Middle frontal gyrus (tissue), 1 donor: Measurements from ENCODE around the gene HSD11B2.

Experiments used
- DNase-seq: peaks from one replicate; pipeline ENCODE4 v3.0.0-alpha.2; 2015; ENCODE audit warnings: low spot score; ENCODE audit errors: extremely low spot score

The HSD11B2 gene

GRCh38 chr16:67471758-67472384 lies 41.0 kb downstream of the HSD11B2 start:
- DNase-seq: no peak

DNA sequence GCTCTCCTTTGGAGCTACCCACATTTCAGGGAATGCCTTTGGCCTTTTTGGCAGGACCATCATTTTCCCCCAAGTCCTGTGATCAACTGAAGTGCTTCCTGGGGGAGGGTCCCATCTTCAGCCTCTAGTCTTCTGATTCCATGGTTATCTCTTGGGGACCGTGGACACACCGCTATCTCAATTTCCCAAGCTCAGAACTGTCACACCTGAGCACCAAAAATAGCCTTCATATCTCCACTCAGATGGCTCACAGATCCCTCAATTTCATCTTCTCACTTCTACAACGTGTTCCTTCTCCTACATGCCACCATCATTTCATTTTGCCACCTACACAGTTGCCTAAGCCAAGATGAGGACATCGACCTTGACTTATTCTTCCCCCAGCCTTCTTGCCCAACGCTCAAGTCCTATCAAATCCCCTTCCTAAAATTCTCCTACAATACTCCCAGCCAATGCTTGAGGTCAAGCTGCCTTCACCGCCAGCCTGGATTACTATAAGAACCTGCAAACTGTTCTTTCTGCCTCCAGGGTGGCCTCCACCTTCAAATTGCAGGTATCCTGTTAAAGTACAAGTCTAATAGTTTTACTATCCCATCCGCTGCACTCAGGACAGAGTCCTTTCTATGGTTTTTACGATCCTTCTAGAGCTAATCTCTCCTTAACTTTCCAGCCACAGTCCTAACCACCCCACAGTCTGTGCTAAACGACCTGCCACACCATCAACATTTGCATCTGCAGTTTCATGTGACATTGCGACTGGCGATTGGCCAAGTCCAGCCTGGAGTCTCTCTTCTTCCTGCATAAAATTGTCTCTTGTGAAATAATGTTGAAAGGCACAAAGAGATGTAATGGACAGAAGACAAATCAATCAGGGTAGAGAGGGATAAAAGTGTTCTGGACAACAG lies 43.9 kb downstream of the HSD11B2 start:
- DNase-seq: no peak

DNA sequence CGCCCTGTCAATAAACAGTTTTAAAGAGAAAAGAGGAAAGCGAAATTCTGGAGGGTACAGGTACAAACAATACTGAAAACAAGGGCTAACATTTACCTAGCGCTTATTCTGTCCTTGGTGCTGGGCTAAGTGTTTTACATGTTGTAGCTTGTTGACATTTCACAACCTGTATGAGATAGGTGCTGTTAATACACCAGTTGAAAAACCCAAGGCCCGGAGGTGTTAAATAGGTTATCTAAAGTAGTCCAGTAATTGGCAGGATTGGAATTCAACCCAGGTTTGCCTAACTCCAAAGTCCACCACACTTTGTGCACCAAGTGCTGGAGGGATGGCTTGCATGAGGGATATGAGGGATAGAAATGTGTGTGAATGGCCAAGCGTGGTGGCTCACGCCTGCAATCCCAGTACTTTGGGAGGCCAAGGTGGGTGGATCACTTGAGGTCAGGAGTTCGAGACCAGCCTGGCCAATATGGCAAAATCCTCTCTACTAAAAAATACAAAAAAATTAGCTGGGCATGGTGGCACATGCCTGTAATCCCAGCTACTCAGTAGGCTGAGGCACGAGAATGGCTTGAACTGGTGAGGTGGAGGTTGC lies 47.1 kb downstream of the HSD11B2 start:
- no peak for DNase-seq

DNA sequence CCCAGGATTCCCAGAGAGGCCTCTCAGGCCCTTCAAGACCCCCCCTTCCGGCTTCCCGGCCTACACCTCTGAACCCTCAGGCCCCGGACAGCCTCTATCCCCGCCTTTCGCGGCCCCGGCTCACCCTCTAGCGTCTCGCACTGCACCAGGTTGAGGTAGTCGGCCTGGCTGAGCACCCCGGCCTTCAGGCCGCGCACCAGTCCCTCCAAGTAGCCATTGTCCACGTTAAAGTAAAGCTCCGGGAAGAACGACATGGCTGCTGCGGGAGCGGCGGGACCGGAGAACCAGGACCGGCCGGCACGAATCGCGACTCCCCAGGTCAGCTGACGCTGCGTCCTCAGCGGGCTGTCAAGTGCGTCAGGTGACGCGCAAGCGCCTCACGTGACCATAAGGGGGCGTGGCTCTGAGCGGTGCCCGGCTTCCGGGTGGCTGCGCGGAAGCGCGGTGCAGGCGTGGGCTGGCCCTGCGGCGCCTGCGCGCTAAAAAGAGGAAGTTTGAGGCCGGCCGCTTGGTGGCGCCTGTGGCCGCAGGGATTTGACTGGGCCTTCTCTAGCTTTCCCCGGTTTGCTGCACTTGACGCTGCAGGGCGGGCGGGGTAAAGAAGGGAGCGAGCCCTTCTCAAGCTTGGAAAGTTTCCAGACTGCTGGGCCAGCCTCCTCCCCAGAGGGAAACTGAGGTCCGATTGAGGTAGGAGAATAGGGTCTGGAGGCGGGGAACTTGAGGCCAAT lies 50.1 kb downstream of the HSD11B2 start, which contains the start of gene ATP6V0D1:
ATP6V0D1 (minus strand) TSS at position 325 of the 728 bp plus-strand sequence; CDS start at position 254, 71 bp downstream.
- peak; percentile 97 for DNase-seq

- DNase-seq: no peak
These were observed 50.8 kb downstream of the HSD11B2 start for GRCh38 chr16:67481561-67482232.

GRCh38 chr16:67482233-67482924 lies 51.5 kb downstream of the HSD11B2 start:
- DNase-seq: no peak

- DNase-seq: no peak
These were observed 52.2 kb downstream of the HSD11B2 start, which contains the start of gene AGRP for GRCh38 chr16:67483150-67483549. AGRP (minus strand) TSS chr16:67483547; CDS start chr16:67483398, 149 bp downstream.

DNA sequence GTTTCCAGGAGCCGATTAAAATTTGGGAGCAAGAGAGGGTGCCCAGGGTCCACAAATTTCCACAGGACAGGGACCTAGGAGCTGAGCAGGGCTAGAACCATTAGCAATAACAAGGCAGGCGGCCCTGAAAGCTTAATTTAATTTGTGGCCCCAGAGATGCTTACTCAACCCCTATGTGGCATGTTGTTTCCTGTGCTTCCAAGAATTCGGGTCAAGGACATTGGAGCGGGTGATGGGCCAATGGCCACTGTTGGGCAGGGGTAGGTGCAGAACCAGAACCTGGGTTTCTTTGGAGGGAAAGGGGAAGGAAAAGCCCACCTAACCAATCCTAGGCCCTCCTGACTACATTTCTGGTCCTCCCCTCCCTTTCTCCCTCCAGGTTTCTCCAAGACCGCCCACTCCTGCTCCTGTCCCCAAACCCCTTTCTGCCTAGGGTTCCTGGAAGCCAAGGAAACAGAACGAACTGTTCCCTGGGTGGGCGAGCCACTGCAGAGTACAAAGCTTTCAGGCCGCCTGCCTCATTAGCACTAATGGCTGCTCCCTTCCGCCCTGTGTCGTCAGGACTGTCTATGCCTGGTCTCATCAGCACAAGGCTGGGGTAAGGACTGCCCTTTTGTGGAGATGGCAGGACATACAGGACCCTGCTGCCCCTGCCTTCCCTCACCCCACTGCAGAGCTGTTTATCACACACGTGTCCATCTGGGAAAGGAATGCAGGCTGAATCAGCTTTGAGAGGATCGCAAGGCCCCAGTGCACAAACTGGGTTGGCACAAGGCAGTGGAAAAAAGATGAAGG lies 53.0 kb downstream of the HSD11B2 start:
- no peak for DNase-seq

- no peak for DNase-seq
These were observed 55.9 kb downstream of the HSD11B2 start for GRCh38 chr16:67486805-67487204.
